Gastrocnemius medialis (tissue), 4 donors: Measurements from ENCODE around the gene CCDC85B. TPM values are rescaled to one million over a fixed set of nuclear protein-coding genes. Genes with fewer than 3 reads are reported as not detected.

Experiments used
- ATAC-seq, 2 donors: fragments of 150-250 bp; one replicate each; pipeline ENCODE4 v1.9.1; 2016
- DNase-seq, 2 donors: peaks; one replicate each; pipeline ENCODE4 v3.0.0-alpha.2; 2019
- H3K27ac ChIP-seq, 4 donors: fragments of 200-600 bp; sonication (generic); 1 replicate in 1 of 4; 2 replicates in 3 of 4; pipeline ENCODE4 v1.5.1; 2016 to 2018; ENCODE audit warnings: mild to moderate bottlenecking in 2 of 4, moderate library complexity in 1 of 4
- H3K27me3 ChIP-seq, 3 donors: fragments of 200-600 bp; sonication (generic) in 2 of 3; 1 replicate in 1 of 3; 2 replicates in 2 of 3; pipeline versions ENCODE4 v1.5.1 to v1.6.0; 2016 to 2019; ENCODE audit warnings: mild to moderate bottlenecking in 1 of 3, moderate library complexity in 1 of 3
- H3K36me3 ChIP-seq, 2 donors: fragments of 200-600 bp; sonication (generic) in 1 of 2; one replicate each; pipeline ENCODE4 v1.5.1; 2017 to 2018
- H3K4me1 ChIP-seq, 2 donors: fragments of 200-600 bp; sonication (generic) in 1 of 2; one replicate each; pipeline ENCODE4 v1.5.1; 2016 to 2017; ENCODE audit warnings: mild to moderate bottlenecking in 2 of 2
- H3K4me3 ChIP-seq, 4 donors: fragments of 200-600 bp; sonication (generic) in 3 of 4; 1 replicate in 1 of 4; 2 replicates in 3 of 4; pipeline ENCODE4 v1.5.1; 2016 to 2019; ENCODE audit warnings: mild to moderate bottlenecking in 2 of 4
- H3K9me3 ChIP-seq, 3 donors: fragments of 200-600 bp; sonication (generic) in 2 of 3; 1 replicate in 1 of 3; 2 replicates in 2 of 3; pipeline ENCODE4 v1.5.1; 2016 to 2019
- POLR2A ChIP-seq, 2 donors: fragments of 450-650 bp; IDR thresholded peaks; one replicate each; pipeline ENCODE4 v1.6.1; 2017; ENCODE audit warnings: antibody characterized with exemption in 2 of 2, mild to moderate bottlenecking in 2 of 2, moderate library complexity in 2 of 2
- in situ Hi-C, 4 donors: fragments of 200-750 bp; cut with MboI; loops; one replicate each; pipeline versions ENCODE4 v1.15.0 to v1.8.0; 2017; ENCODE audit warnings: low sequenced_read_pairs in 4 of 4
- intact Hi-C: fragments of 100-400 bp; cut with DNase I; formaldehyde crosslinking; loops from one replicate; pipeline ENCODE4 v1.15.1; 2023; ENCODE audit warnings: low total_unique reads
- total RNA-seq, 4 donors: library from RNA; depleted of rRNA; stranded (reverse); fragments of >200 nt; gene quantifications; one replicate each; pipeline versions ENCODE4 v1.1.0 to v1.2.3, GENCODE V29; 2016
- TF ChIP-seq, protein P1 (sequence below), 5 experiments: fragments of 450-650 bp in 3 of 5; fragments of 200-600 bp in 2 of 5; sonication (generic) in 2 of 5; IDR thresholded peaks in 4 of 5; conservative IDR thresholded peaks in 1 of 5; 1 replicate in 4 of 5; 2 replicates in 1 of 5; pipeline ENCODE4 v1.5.1; 2016 to 2019; ENCODE audit warnings: antibody characterized with exemption in 5 of 5, mild to moderate bottlenecking in 3 of 5, moderate library complexity in 3 of 5

Gene CCDC85B
- total RNA-seq, 4 donors from 2014 or later, result 25.4 to 81.3 (median 42.4) TPM

DNA sequence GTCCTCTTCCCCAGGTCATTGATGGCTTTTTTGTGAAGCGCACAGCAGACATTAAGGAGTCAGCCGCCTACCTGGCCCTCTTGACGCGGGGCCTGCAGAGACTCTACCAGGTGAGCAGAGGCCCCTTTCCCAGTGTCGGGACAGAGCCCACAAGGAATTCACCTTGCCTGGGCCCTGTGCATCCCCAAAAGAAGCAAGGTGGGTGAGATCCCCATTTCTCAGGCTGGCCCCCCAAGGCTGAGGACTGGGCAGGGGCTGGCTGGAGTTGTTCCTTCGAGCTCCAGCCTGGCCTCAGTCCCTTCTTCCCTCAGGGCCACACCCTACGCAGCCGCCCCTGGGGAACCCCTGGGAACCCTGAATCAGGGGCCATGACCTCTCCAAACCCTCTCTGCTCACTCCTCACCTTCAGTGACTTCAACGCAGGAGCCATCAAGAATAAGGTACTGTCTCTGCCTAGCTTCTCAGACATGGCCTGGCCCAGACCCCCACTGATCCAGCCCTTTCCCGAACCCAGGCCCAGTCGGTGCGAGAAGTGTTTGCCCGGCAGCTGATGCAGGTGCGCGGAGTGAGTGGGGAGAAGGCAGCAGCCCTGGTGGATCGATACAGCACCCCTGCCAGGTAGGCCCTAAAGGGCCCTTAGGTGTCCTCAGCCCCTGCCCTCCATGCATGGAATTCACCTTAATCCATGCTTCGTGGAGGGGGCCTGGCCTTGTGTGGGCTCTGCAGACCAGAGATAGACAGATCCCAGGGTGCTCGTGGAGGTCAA is 25.6 kb upstream of the CCDC85B start:
- Histone ChIP-seq H3K9me3 (no peaks in the 10 kb centered on the region), H3K27me3 (no peaks in the 10 kb centered on the region), H3K27ac (no peak overlapping the region), H3K4me1 (peaks cover 15% of the 10 kb centered on the region in 2 donors), H3K36me3 (peaks cover 0 to 55% of the 10 kb centered on the region in 2 donors), H3K4me3 (no peak overlapping the region)
- intact Hi-C loops (no loop called here), in situ Hi-C loops (no loop called here)
- TF ChIP-seq, protein P1, sequence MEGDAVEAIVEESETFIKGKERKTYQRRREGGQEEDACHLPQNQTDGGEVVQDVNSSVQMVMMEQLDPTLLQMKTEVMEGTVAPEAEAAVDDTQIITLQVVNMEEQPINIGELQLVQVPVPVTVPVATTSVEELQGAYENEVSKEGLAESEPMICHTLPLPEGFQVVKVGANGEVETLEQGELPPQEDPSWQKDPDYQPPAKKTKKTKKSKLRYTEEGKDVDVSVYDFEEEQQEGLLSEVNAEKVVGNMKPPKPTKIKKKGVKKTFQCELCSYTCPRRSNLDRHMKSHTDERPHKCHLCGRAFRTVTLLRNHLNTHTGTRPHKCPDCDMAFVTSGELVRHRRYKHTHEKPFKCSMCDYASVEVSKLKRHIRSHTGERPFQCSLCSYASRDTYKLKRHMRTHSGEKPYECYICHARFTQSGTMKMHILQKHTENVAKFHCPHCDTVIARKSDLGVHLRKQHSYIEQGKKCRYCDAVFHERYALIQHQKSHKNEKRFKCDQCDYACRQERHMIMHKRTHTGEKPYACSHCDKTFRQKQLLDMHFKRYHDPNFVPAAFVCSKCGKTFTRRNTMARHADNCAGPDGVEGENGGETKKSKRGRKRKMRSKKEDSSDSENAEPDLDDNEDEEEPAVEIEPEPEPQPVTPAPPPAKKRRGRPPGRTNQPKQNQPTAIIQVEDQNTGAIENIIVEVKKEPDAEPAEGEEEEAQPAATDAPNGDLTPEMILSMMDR (IDR thresholded peaks at IDR 0.05 in 4 of 5, conservative IDR thresholded peaks at IDR 0.05 in 1 of 5), result no peak
- no peak for TF ChIP-seq POLR2A (IDR thresholded peaks at IDR 0.05)
- ATAC-seq, result no peak
- DNase-seq, result no peak

DNA sequence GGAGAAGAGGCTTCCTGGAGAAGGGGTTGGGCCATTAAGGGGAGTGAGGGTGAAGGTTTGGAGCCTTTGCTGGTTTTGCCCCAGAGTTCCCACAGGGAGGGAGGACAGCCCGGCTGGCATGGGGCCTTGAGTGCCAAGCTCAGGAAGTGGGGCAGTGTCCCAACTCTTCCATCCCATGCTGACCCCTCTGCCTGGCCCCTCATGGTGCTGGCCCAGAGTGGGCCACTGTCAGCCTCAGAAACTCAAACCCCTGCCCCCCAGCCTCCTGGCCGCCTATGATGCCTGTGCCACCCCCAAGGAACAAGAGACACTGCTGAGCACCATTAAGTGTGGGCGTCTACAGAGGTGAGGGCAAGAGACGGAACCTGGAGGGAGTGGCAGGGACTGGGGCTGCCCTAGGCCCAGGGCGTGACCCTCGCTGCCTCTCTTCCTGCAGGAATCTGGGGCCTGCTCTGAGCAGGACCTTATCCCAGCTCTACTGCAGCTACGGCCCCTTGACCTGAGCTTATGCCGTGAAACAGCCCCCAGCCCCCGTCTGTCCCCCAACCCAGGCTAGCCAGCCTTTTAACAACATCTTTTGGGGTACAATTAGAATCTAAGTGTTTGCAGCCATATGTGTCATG is 24.8 kb upstream of the CCDC85B start:
- no peak for DNase-seq
- Histone ChIP-seq H3K27ac (no peak overlapping the region), H3K9me3 (no peaks in the 10 kb centered on the region), H3K4me1 (peaks cover 15% of the 10 kb centered on the region in 2 donors), H3K27me3 (no peaks in the 10 kb centered on the region), H3K4me3 (no peak overlapping the region), H3K36me3 (peaks cover 0 to 55% of the 10 kb centered on the region in 2 donors)
- in situ Hi-C loops, result no loop called here
- intact Hi-C loops, result no loop called here
- TF ChIP-seq, protein P1 (IDR thresholded peaks at IDR 0.05 in 4 of 5, conservative IDR thresholded peaks at IDR 0.05 in 1 of 5), result no peak
- no peak for TF ChIP-seq POLR2A (IDR thresholded peaks at IDR 0.05)
- no peak for ATAC-seq

GRCh38 chr11:65866509-65867283 is 23.8 kb upstream of the CCDC85B start:
- ATAC-seq (no peak), DNase-seq (no peak)
- H3K36me3 ChIP-seq, result peaks cover 0 to 54% of the 10 kb centered on the region in 2 donors
- H3K27ac ChIP-seq, result no peak overlapping the region
- H3K4me3 ChIP-seq, result no peak overlapping the region
- in situ Hi-C loops (no loop called here), intact Hi-C loops (no loop called here)
- H3K9me3 ChIP-seq, result no peaks in the 10 kb centered on the region
- peaks cover 8 to 17% of the 10 kb centered on the region in 2 donors for H3K4me1 ChIP-seq
- no peaks in the 10 kb centered on the region for H3K27me3 ChIP-seq
- TF ChIP-seq, protein P1 (IDR thresholded peaks at IDR 0.05 in 4 of 5, conservative IDR thresholded peaks at IDR 0.05 in 1 of 5), result no peak
- no peak for TF ChIP-seq POLR2A (IDR thresholded peaks at IDR 0.05)

GRCh38 chr11:65867284-65868071 is 23.0 kb upstream of the CCDC85B start:
- peaks cover 0 to 46% of the 10 kb centered on the region in 2 donors for H3K36me3 ChIP-seq
- ATAC-seq, result no peak
- no peak overlapping the region for H3K4me3 ChIP-seq
- no peaks in the 10 kb centered on the region for H3K27me3 ChIP-seq
- no peak overlapping the region for H3K27ac ChIP-seq
- H3K9me3 ChIP-seq, result no peaks in the 10 kb centered on the region
- TF ChIP-seq, protein P1 (IDR thresholded peaks at IDR 0.05 in 4 of 5, conservative IDR thresholded peaks at IDR 0.05 in 1 of 5), result no peak
- TF ChIP-seq POLR2A (IDR thresholded peaks at IDR 0.05), result no peak
- peaks cover under 1 to 15% of the 10 kb centered on the region in 2 donors for H3K4me1 ChIP-seq
- intact Hi-C loops, result no loop called here
- DNase-seq, result no peak
- in situ Hi-C loops, result no loop called here
